Measurements from ENCODE around the gene GRM4. TPM values are rescaled to one million over a fixed set of nuclear protein-coding genes. Genes with fewer than 3 reads are reported as not detected.
"Not testable (repeated sequence)": the region's sequence is repeated elsewhere in the genome, so short reads cannot be mapped to it uniquely, and the experiment has no call there.

The GRM4 gene
- total RNA-seq, 4 donors from 2014 or later = 0.19 TPM; not detected in 3

DNA sequence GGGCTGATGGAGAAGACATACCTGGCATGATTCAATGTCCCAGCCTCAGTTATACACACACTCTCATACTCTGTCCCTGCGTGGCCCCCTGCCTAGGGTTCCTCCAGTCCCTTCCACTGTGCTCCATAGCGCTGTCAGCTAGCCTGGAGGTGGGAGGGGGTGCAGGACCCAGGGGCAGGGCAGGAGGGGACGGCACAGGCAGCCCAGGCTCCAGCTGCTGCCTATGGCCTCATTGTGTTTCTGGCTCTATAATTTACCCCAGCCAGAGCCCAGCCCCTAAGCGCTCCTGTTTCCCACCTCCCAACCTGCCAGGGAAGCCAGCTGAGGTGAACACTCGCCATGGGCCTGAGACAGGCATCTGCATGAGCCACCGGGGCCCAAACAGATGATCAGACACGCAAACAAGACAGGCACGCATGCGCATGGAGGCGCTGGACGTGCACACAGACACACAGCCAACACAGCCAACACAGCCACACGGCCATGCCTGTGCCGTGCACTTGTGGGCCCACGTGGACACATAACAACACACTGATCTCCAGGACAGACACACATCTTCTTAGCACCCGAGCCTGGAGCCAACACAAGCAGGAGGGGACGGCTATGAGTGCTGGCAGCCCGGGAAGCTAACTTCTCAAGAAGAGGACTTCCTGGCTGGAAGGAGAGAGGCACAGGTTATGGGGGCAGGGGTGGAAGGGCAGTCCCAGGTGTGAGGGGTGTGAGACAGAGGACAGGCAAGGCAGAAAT is 124.9 kb downstream of the GRM4 start:
- no peak for DNase-seq (ENCODE audit: low spot score in 2 of 2)
- no peak overlapping the region for H3K4me3 ChIP-seq (ENCODE audit: low read depth, poor library complexity, severe bottlenecking)
- WGBS, 2 donors = 84 to 88% methylated on average over 15 to 17 of the region's 17 CpGs
- intact Hi-C loops (cut with DNase I; ENCODE audit: low total_unique reads) = no loop called here
- TF ChIP-seq POLR2A (IDR thresholded peaks at IDR 0.05) = no peak
- TF ChIP-seq, protein P1, sequence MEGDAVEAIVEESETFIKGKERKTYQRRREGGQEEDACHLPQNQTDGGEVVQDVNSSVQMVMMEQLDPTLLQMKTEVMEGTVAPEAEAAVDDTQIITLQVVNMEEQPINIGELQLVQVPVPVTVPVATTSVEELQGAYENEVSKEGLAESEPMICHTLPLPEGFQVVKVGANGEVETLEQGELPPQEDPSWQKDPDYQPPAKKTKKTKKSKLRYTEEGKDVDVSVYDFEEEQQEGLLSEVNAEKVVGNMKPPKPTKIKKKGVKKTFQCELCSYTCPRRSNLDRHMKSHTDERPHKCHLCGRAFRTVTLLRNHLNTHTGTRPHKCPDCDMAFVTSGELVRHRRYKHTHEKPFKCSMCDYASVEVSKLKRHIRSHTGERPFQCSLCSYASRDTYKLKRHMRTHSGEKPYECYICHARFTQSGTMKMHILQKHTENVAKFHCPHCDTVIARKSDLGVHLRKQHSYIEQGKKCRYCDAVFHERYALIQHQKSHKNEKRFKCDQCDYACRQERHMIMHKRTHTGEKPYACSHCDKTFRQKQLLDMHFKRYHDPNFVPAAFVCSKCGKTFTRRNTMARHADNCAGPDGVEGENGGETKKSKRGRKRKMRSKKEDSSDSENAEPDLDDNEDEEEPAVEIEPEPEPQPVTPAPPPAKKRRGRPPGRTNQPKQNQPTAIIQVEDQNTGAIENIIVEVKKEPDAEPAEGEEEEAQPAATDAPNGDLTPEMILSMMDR (IDR thresholded peaks at IDR 0.05) = no peak

DNA sequence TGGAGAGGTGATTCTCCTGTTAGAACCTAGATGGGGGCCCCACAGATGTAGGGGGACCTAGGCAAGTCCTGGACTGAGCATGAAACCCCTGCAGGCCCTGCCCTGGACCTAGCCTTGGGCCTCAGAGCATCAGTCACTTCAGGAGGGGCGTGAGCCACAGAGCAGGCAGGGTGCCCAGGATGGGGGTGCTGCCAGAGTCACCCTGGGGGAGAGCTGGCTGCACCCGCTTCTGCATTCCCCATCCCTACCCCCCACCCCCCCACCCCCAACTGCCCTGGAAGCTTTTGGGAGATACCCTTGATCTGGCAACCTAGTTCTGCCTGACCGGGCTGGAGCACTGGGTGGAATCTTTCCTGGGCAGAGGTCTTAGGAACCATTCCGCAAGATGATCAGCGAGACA is 125.6 kb downstream of the GRM4 start:
- TF ChIP-seq POLR2A (IDR thresholded peaks at IDR 0.05) = no peak
- TF ChIP-seq, protein P1 (IDR thresholded peaks at IDR 0.05) = no peak
- WGBS, 2 donors = 90 to 93% methylated on average over 5 of the region's 5 CpGs
- no peak for DNase-seq (ENCODE audit: low spot score in 2 of 2)
- H3K4me3 ChIP-seq (ENCODE audit: low read depth, poor library complexity, severe bottlenecking) = no peak overlapping the region
- intact Hi-C loops (cut with DNase I; ENCODE audit: low total_unique reads) = no loop called here

DNA sequence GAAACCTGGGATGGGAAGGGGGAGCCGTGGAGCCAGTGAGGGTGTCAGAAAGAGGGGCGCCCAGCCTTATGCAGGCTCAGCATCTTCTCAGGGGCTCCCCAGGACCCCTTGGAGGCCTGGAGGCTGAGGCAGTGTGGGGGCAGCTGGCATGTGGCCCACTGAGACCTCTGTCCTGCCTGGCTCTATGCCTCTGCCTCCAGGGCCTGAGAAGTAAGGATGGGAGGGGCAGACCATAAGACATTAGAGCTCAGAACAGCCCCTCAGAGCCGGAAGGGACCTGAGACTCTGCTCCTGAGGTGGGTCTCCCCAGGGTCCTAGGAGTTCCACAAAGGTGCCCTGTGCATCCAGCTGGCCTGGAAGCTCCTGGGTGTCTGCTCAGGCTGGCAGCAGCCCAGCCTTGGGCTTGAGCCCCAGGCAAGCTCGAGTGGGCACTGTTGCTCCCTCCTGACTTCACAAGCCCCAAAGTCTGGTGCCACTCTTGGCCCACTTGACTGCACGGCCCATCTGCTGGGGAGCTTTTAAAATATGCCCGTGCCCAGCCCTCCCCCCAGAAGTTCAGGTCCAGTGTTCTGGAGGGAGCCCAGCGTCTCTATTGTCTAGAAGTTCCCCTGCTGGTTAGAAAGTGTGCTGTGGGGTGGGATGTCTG is 126.8 kb downstream of the GRM4 start:
- DNase-seq (ENCODE audit: low spot score in 2 of 2) = no peak
- no peak overlapping the region for H3K4me3 ChIP-seq (ENCODE audit: low read depth, poor library complexity, severe bottlenecking)
- intact Hi-C loops (cut with DNase I; ENCODE audit: low total_unique reads) = no loop called here
- 80 to 83% methylated on average over 6 to 7 of the region's 7 CpGs for WGBS, 2 donors
- TF ChIP-seq POLR2A (IDR thresholded peaks at IDR 0.05) = no peak
- TF ChIP-seq, protein P1 (IDR thresholded peaks at IDR 0.05) = no peak

DNA sequence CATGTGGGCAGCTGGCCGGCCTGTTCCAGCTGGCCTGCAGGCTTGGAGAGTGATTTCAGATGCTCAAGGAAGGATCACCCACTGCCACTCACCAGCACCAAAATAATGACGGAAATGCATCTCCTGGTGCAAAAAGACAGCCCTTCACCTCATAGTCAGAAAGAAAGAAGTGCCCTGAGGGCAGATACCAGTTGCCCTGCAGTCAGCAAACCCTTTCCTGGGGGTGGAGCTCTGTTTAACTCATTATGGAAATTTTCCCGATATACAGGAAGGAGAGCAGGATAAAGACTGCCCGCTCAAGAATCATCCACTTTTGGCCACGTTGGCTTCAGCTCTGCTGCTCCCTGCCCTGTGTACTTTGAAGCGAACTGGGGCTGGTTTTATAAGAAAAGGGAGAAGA is 127.9 kb downstream of the GRM4 start:
- intact Hi-C loops (cut with DNase I; ENCODE audit: low total_unique reads) = no loop called here
- 69 to 81% methylated on average over 6 of the region's 6 CpGs for WGBS, 2 donors

DNA sequence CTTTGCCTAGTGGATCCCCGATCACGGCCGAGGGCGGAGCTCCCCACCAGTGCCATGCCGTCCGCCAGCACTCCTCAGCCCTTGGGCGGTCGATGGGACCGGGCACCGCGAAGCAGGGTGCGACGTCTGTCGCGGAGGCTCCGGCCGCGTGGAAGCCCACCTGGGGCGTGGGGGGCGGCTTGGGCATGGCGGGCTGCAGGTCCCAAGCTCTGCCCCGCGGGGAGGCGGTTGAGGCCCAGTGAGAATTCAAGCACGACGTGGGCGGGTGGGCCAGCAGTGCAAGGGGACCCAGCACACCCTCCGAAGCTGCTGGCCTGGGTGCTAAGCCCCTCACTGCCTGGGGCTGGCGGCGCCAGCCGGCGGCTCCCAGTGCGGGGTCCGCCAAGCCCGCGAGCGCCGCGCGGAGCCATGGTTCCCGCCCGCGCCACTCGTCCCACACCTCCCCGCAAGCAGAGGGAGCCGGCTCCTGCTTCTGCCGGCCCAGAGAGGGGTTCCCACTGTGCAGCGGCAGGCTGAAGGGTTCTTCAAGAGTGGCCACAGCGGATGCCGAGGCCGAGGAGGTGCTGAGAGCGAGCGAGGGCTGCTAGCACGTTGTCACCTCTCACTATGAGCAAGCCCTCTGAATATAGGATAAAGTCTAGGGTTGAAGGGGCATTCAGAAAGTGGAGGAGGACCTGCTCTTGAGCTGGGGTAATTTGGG is 128.6 kb downstream of the GRM4 start:
- 95 to 96% methylated on average over 53 to 54 of the region's 54 CpGs for WGBS, 2 donors
- DNase-seq (ENCODE audit: low spot score in 2 of 2) = no peak
- intact Hi-C loops (cut with DNase I; ENCODE audit: low total_unique reads) = no loop called here
- TF ChIP-seq, protein P1 (IDR thresholded peaks at IDR 0.05) = no peak
- H3K4me3 ChIP-seq (ENCODE audit: low read depth, poor library complexity, severe bottlenecking) = no peak overlapping the region

More for the DNA sequence above, 127.9 kb downstream of the GRM4 start:
- no peak overlapping the region for H3K4me3 ChIP-seq (ENCODE audit: low read depth, poor library complexity, severe bottlenecking)
- TF ChIP-seq, protein P1 (IDR thresholded peaks at IDR 0.05) = no peak
- no peak for TF ChIP-seq POLR2A (IDR thresholded peaks at IDR 0.05)
- no peak for DNase-seq (ENCODE audit: low spot score in 2 of 2)

DNA sequence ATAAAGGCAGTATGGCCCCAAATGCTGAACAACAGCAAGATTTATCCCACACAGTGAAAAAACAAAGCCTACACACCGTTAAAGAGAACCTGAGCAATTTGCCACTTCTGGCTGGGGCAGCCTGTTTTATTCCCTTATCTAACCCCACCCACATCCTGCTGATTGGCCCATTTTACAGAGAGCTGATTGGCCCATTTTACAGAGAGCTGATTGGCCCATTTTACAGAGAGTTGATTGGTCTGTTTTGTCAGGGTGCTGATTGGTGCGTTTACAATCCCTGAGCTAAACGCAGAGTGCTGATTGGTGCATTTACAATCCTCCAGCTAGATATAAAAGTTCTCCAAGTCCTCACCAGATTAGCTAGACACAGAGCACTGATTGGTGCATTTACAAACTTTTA is 129.3 kb downstream of the GRM4 start:
- 96 to 97% methylated on average over 3 of the region's 3 CpGs for WGBS, 2 donors
- H3K4me3 ChIP-seq (ENCODE audit: low read depth, poor library complexity, severe bottlenecking); DNase-seq (ENCODE audit: low spot score in 2 of 2); intact Hi-C loops (cut with DNase I; ENCODE audit: low total_unique reads): not testable (repeated sequence)
